MM.1S (cell line): ENCODE results near the gene XPR1.

Source experiments
- DNase-seq: peaks from one replicate; pipeline ENCODE4 v3.0.0-alpha.2; 2015
- H2AFZ ChIP-seq: fragments of 300-600 bp; sonication (generic); 2 replicates; pipeline ENCODE4 v1.6.0; 2016; ENCODE audit warnings: antibody characterized with exemption, low read length
- H3F3A ChIP-seq: fragments of 300-600 bp; sonication (generic); 2 replicates; pipeline ENCODE4 v1.6.1; 2016; ENCODE audit warnings: mild to moderate bottlenecking, antibody characterized with exemption, low read length, moderate library complexity, mixed read lengths; ENCODE audit not compliant: insufficient read depth
- H3K27ac ChIP-seq: fragments of 300-600 bp; sonication (generic); 2 replicates; pipeline ENCODE4 v1.5.1; 2016; ENCODE audit warnings: mild to moderate bottlenecking, low read length
- H3K27me3 ChIP-seq: fragments of 300-600 bp; sonication (generic); replicated peaks from 2 replicates; pipeline ENCODE4 v1.6.0; 2016; ENCODE audit warnings: low read length; ENCODE audit not compliant: insufficient read depth
- H3K36me3 ChIP-seq: fragments of 300-600 bp; sonication (generic); replicated peaks from 2 replicates; pipeline ENCODE4 v1.6.1; 2016; ENCODE audit warnings: mild to moderate bottlenecking, low read length, mixed read lengths; ENCODE audit not compliant: insufficient read depth
- H3K4me1 ChIP-seq: fragments of 300-600 bp; sonication (generic); 2 replicates; pipeline ENCODE4 v1.6.1; 2016; ENCODE audit warnings: low read length, mixed read lengths
- H3K4me2 ChIP-seq: fragments of 300-600 bp; sonication (generic); 2 replicates; pipeline ENCODE4 v1.6.0; 2016; ENCODE audit warnings: low read depth, low read length
- H3K4me3 ChIP-seq: fragments of 300-600 bp; sonication (generic); 2 replicates; pipeline ENCODE4 v1.5.1; 2016; ENCODE audit warnings: low read length, mixed read lengths
- H3K79me2 ChIP-seq: fragments of 300-600 bp; sonication (generic); 2 replicates; pipeline ENCODE4 v1.6.1; 2016; ENCODE audit warnings: mixed run types, low read length, mixed read lengths
- H3K9ac ChIP-seq: fragments of 300-600 bp; sonication (generic); 2 replicates; pipeline ENCODE4 v1.6.1; 2016; ENCODE audit warnings: low read length, mixed read lengths
- H3K9me2 ChIP-seq: fragments of 300-600 bp; sonication (generic); replicated peaks from 2 replicates; pipeline ENCODE4 v1.6.1; 2016; ENCODE audit warnings: mild to moderate bottlenecking, low read length, mixed read lengths; ENCODE audit not compliant: insufficient read depth
- H3K9me3 ChIP-seq: fragments of 300-600 bp; sonication (generic); replicated peaks from 2 replicates; pipeline ENCODE4 v1.6.1; 2016; ENCODE audit warnings: mild to moderate bottlenecking, low read length, mixed read lengths; ENCODE audit not compliant: insufficient read depth
- H4K20me1 ChIP-seq: fragments of 300-600 bp; sonication (generic); 2 replicates; pipeline ENCODE4 v1.6.1; 2016; ENCODE audit warnings: mild to moderate bottlenecking, low read length, moderate library complexity, mixed read lengths; ENCODE audit not compliant: insufficient read depth
- CTCF ChIP-seq: fragments of 300-600 bp; sonication (generic); IDR thresholded peaks from 2 replicates; pipeline ENCODE4 v1.5.1; 2016; ENCODE audit warnings: antibody characterized with exemption, low read length, mixed read lengths
- EZH2 ChIP-seq: fragments of 300-600 bp; sonication (generic); optimal IDR thresholded peaks from 2 replicates; pipeline ENCODE3; 2017; ENCODE audit warnings: low read depth, mild to moderate bottlenecking, antibody characterized with exemption, low read length, mixed read lengths
- EZH2phosphoT487 ChIP-seq: fragments of 300-600 bp; sonication (generic); IDR thresholded peaks from 2 replicates; pipeline ENCODE4 v1.6.1; 2018; ENCODE audit warnings: antibody characterized with exemption, low read length

Gene XPR1

GRCh38 chr1:180839547-180839946, 207.7 kb downstream of the XPR1 start:
- Histone ChIP-seq H3K36me3 (no peaks in the 10 kb centered on the region), H3K27me3 (no peaks in the 10 kb centered on the region), H4K20me1 (no peaks in the 10 kb centered on the region), H3K79me2 (no peaks in the 10 kb centered on the region), H3K4me2 (no peak overlapping the region), H3K9me2 (no peaks in the 10 kb centered on the region), H3K9ac (no peak overlapping the region), H3K27ac (no peak overlapping the region), H3K4me1 (no peaks in the 10 kb centered on the region), H3F3A (no peaks in the 10 kb centered on the region), H3K4me3 (no peak overlapping the region), H3K9me3 (no peaks in the 10 kb centered on the region), H2AFZ (no peak overlapping the region)
- TF ChIP-seq EZH2 (no peak), EZH2phosphoT487 (no peak), CTCF (no peak)
- no peak for DNase-seq

GRCh38 chr1:180841415-180841814, 209.6 kb downstream of the XPR1 start:
- Histone ChIP-seq H3K9me3 (no peaks in the 10 kb centered on the region), H3K9me2 (no peaks in the 10 kb centered on the region), H3K4me3 (no peak overlapping the region), H3K27me3 (no peaks in the 10 kb centered on the region), H3K27ac (no peak overlapping the region), H3K36me3 (no peaks in the 10 kb centered on the region), H4K20me1 (no peaks in the 10 kb centered on the region), H2AFZ (no peak overlapping the region), H3K79me2 (no peaks in the 10 kb centered on the region), H3K4me1 (no peaks in the 10 kb centered on the region), H3K9ac (no peak overlapping the region), H3K4me2 (no peak overlapping the region), H3F3A (no peaks in the 10 kb centered on the region)
- TF ChIP-seq CTCF (no peak), EZH2 (no peak), EZH2phosphoT487 (no peak)
- no peak for DNase-seq

GRCh38 chr1:180842052-180842451, 210.2 kb downstream of the XPR1 start:
- no peak for TF ChIP-seq EZH2
- TF ChIP-seq EZH2phosphoT487 = no peak
- no peak for TF ChIP-seq CTCF
- Histone ChIP-seq H3K9ac (no peak overlapping the region), H3F3A (no peaks in the 10 kb centered on the region), H4K20me1 (no peaks in the 10 kb centered on the region), H3K9me3 (no peaks in the 10 kb centered on the region), H3K27me3 (no peaks in the 10 kb centered on the region), H3K79me2 (no peaks in the 10 kb centered on the region), H2AFZ (no peak overlapping the region), H3K36me3 (no peaks in the 10 kb centered on the region), H3K9me2 (no peaks in the 10 kb centered on the region), H3K4me3 (no peak overlapping the region), H3K4me2 (no peak overlapping the region), H3K27ac (no peak overlapping the region), H3K4me1 (no peaks in the 10 kb centered on the region)
- no peak for DNase-seq
